Measurements from ENCODE around the gene VPS33A.

VPS33A gene

DNA sequence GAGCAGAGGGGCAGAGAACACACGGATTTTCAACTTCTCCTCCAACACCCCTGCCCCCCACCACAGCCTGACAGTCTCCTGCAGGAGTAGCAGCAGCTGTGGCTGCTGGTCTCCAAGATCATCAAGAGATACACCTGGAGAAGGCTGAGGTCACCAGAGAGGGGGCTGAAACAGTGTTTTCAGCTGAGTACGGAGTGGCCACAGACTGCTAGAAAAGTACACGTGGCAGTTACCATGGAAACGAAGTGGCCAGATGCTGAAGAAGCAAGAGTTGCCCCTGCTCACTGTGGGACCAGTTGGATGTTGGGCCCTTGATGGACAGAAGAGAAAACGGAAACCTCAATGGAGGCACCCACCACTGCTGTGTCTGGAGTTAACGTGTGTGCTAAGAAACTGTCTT is 35.5 kb downstream of the VPS33A start:
- Histone ChIP-seq H3K36me3 (replicated peaks; ENCODE audit: low read depth, low read length) (peaks cover 15% of the 10 kb centered on the region), H2AFZ (ENCODE audit: low read depth, low read length) (no peak overlapping the region), H3K79me2 (ENCODE audit: low read length) (no peaks in the 10 kb centered on the region), H4K20me1 (ENCODE audit: insufficient read depth, low read length) (no peaks in the 10 kb centered on the region), H3K4me1 (ENCODE audit: low read length) (peaks cover 5% of the 10 kb centered on the region), H3K4me2 (ENCODE audit: low read length) (no peak overlapping the region), H3K4me3 (ENCODE audit: low read length) (no peak overlapping the region), H3K27me3 (ENCODE audit: low read depth, low read length) (no peaks in the 10 kb centered on the region), H3K9me3 (ENCODE audit: insufficient read depth, low read length) (no peaks in the 10 kb centered on the region), H3K27ac (ENCODE audit: low read length) (no peak overlapping the region), H3K9ac (ENCODE audit: low read length) (no peak overlapping the region)
- TF ChIP-seq, protein P1, sequence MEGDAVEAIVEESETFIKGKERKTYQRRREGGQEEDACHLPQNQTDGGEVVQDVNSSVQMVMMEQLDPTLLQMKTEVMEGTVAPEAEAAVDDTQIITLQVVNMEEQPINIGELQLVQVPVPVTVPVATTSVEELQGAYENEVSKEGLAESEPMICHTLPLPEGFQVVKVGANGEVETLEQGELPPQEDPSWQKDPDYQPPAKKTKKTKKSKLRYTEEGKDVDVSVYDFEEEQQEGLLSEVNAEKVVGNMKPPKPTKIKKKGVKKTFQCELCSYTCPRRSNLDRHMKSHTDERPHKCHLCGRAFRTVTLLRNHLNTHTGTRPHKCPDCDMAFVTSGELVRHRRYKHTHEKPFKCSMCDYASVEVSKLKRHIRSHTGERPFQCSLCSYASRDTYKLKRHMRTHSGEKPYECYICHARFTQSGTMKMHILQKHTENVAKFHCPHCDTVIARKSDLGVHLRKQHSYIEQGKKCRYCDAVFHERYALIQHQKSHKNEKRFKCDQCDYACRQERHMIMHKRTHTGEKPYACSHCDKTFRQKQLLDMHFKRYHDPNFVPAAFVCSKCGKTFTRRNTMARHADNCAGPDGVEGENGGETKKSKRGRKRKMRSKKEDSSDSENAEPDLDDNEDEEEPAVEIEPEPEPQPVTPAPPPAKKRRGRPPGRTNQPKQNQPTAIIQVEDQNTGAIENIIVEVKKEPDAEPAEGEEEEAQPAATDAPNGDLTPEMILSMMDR (IDR thresholded peaks at IDR 0.05; ENCODE audit: low read depth, low read length): no peak
- TF ChIP-seq EZH2phosphoT487 (IDR thresholded peaks at IDR 0.05; ENCODE audit: low read depth): no peak

DNA sequence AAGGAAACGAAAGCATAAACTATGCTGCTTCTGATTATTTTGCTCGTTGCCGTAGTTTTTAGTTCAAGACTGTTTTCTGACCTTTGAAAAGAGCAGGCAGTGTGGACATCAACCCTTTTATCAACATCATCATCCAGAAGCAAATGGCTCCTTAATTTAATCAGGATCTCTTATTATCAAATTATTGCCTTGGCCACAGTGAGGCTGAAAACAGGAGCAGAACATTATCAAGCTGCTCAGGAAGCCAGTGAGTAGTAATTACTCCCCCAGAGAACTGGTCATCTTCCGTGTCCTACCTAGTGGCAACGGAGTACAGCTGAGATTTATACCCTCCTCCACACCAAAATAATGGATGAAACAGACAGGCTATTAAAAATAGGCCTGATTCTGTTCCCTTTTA is 38.2 kb downstream of the VPS33A start:
- no peaks in the 10 kb centered on the region for H4K20me1 ChIP-seq (ENCODE audit: insufficient read depth, low read length)
- TF ChIP-seq, protein P1 (IDR thresholded peaks at IDR 0.05; ENCODE audit: low read depth, low read length): no peak
- no peak for TF ChIP-seq EZH2phosphoT487 (IDR thresholded peaks at IDR 0.05; ENCODE audit: low read depth)
- no peak overlapping the region for H3K4me3 ChIP-seq (ENCODE audit: low read length)
- H3K9me3 ChIP-seq (ENCODE audit: insufficient read depth, low read length): no peaks in the 10 kb centered on the region
- no peak overlapping the region for H3K27ac ChIP-seq (ENCODE audit: low read length)
- H2AFZ ChIP-seq (ENCODE audit: low read depth, low read length): no peak overlapping the region
- H3K79me2 ChIP-seq (ENCODE audit: low read length): peaks cover 27% of the 10 kb centered on the region
- peaks cover 15% of the 10 kb centered on the region for H3K36me3 ChIP-seq (replicated peaks; ENCODE audit: low read depth, low read length)
- peaks cover 13% of the 10 kb centered on the region for H3K4me1 ChIP-seq (ENCODE audit: low read length)
- H3K27me3 ChIP-seq (ENCODE audit: low read depth, low read length): no peaks in the 10 kb centered on the region
- H3K9ac ChIP-seq (ENCODE audit: low read length): no peak overlapping the region
- H3K4me2 ChIP-seq (ENCODE audit: low read length): no peak overlapping the region

DNA sequence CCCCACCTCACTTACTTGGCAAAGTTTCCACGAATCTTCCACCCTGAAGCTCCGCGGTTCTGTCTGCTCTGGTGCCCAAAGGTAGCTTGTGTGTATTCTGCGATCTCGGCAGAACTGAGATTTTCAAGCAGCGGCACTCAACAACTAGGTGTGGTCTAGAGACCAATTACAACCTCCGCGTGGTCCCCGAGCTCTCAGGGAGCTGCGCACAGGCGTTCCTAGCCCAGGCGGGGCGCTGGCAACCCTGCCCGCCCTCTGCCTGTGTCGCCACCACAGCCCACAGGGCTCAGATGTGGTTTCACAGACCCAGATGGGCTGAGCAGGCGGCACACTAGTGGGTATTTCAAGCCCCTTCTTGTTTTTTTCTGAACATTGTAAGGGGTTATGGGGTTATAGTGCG is 39.0 kb downstream of the VPS33A start:
- no peaks in the 10 kb centered on the region for H3K9me3 ChIP-seq (ENCODE audit: insufficient read depth, low read length)
- H3K4me2 ChIP-seq (ENCODE audit: low read length): no peak overlapping the region
- peaks cover 13% of the 10 kb centered on the region for H3K4me1 ChIP-seq (ENCODE audit: low read length)
- no peak overlapping the region for H3K27ac ChIP-seq (ENCODE audit: low read length)
- H3K4me3 ChIP-seq (ENCODE audit: low read length): no peak overlapping the region
- no peak for TF ChIP-seq EZH2phosphoT487 (IDR thresholded peaks at IDR 0.05; ENCODE audit: low read depth)
- TF ChIP-seq, protein P1 (IDR thresholded peaks at IDR 0.05; ENCODE audit: low read depth, low read length): no peak
- no peaks in the 10 kb centered on the region for H3K27me3 ChIP-seq (ENCODE audit: low read depth, low read length)
- H3K36me3 ChIP-seq (replicated peaks; ENCODE audit: low read depth, low read length): peaks cover 17% of the 10 kb centered on the region
- H3K79me2 ChIP-seq (ENCODE audit: low read length): peaks cover 34% of the 10 kb centered on the region
- no peak overlapping the region for H2AFZ ChIP-seq (ENCODE audit: low read depth, low read length)
- no peak overlapping the region for H3K9ac ChIP-seq (ENCODE audit: low read length)
- no peaks in the 10 kb centered on the region for H4K20me1 ChIP-seq (ENCODE audit: insufficient read depth, low read length)

DNA sequence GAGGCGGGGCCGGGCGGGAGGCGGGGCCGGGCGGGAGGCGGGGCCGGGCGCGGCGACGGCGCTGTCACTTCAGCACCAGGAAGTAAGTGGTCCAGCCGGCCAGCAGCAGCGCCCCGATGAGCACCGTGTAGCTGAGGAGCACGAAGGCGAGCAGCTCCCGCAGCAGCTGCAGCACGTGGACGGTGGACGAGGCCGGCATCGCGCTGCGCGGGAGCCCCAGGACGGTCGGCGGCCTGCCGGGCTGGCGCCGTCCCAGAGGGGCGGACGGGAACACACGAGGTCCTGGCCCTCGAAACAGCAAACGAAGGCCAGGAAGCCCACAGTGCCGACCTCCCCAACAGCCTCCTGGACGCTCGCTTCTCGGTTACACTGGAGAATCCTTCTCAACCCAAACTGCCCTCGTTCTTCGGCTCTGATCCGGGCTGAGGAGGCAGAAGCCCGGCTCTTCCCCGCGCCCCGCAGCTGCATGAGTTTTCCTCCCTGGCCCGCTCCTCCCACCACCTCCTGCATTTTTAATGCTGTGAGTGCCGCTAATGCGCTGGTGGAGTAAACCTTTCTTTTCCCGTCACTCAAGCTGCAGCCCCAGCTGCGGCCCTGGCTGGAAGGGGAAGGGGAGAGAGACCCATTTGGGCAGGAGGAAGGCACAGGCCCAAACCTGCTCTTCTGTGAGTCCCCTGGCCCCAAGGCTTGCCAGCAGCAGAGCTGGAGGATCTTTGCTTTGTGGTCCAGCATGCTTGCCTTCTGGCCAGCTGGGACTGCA is 39.7 kb downstream of the VPS33A start:
- no peaks in the 10 kb centered on the region for H4K20me1 ChIP-seq (ENCODE audit: insufficient read depth, low read length)
- H3K36me3 ChIP-seq (replicated peaks; ENCODE audit: low read depth, low read length): peaks cover 19% of the 10 kb centered on the region

More for the DNA sequence above, 39.7 kb downstream of the VPS33A start:
- Histone ChIP-seq H3K79me2 (ENCODE audit: low read length) (peaks cover 38% of the 10 kb centered on the region), H3K4me3 (ENCODE audit: low read length) (peak overlapping the region; percentile 79), H3K27me3 (ENCODE audit: low read depth, low read length) (no peaks in the 10 kb centered on the region), H3K9ac (ENCODE audit: low read length) (peak overlapping the region; percentile 41; the same call in 1 of the 2 replicates), H3K4me2 (ENCODE audit: low read length) (peak overlapping the region; percentile 87), H3K9me3 (ENCODE audit: insufficient read depth, low read length) (no peaks in the 10 kb centered on the region), H3K4me1 (ENCODE audit: low read length) (peaks cover 13% of the 10 kb centered on the region), H3K27ac (ENCODE audit: low read length) (no peak overlapping the region), H2AFZ (ENCODE audit: low read depth, low read length) (no peak overlapping the region)
- no peak for TF ChIP-seq EZH2phosphoT487 (IDR thresholded peaks at IDR 0.05; ENCODE audit: low read depth)
- TF ChIP-seq, protein P1 (IDR thresholded peaks at IDR 0.05; ENCODE audit: low read depth, low read length): no peak
